Coronary artery (tissue), 2 donors: ENCODE data around the gene CDK15.
A peak's percentile ranks its signal among the peaks of the same experiment; 100 is the strongest.

ENCODE experiments used
- DNase-seq: peaks from one replicate; pipeline ENCODE4 v3.0.0-alpha.2; 2017; ENCODE audit warnings: low spot score
- H3K27ac ChIP-seq, 2 donors: fragments of 200-600 bp; sonication (generic); one replicate each; pipeline ENCODE4 v1.5.1; 2016 to 2019
- H3K4me3 ChIP-seq: fragments of 200-600 bp; sonication (generic); 2 replicates; pipeline ENCODE4 v1.5.1; 2016; ENCODE audit warnings: mild to moderate bottlenecking, moderate library complexity
- CTCF ChIP-seq: fragments of 200-600 bp; sonication (generic); IDR thresholded peaks from one replicate; pipeline ENCODE4 v1.5.1; 2019; ENCODE audit warnings: antibody characterized with exemption

CDK15 gene

GRCh38 chr2:201854221-201854801, 48.0 kb downstream of the CDK15 start:
- Histone ChIP-seq H3K4me3 (no peak overlapping the region), H3K27ac (no peak overlapping the region)
- no peak for DNase-seq
- TF ChIP-seq CTCF, result no peak

- no peak for TF ChIP-seq CTCF
- no peak for DNase-seq
- no peak overlapping the region for H3K27ac ChIP-seq
- H3K4me3 ChIP-seq, result no peak overlapping the region
Measured at GRCh38 chr2:201854841-201855240, 48.5 kb downstream of the CDK15 start.

- no peak for DNase-seq
Measured at GRCh38 chr2:201855356-201855755, 49.0 kb downstream of the CDK15 start.

GRCh38 chr2:201857326-201857725, 51.0 kb downstream of the CDK15 start:
- Histone ChIP-seq H3K27ac (no peak overlapping the region), H3K4me3 (no peak overlapping the region)
- DNase-seq, result no peak
- TF ChIP-seq CTCF, result no peak

More at GRCh38 chr2:201855356-201855755, 49.0 kb downstream of the CDK15 start:
- TF ChIP-seq CTCF, result no peak
- Histone ChIP-seq H3K4me3 (no peak overlapping the region), H3K27ac (no peak overlapping the region)

GRCh38 chr2:201858281-201859184, 52.2 kb downstream of the CDK15 start:
- Histone ChIP-seq H3K27ac (no peak overlapping the region), H3K4me3 (peak overlapping the region; percentile 5)
- TF ChIP-seq CTCF, result no peak
- no peak for DNase-seq

- no peak for DNase-seq
- Histone ChIP-seq H3K27ac (no peak overlapping the region), H3K4me3 (no peak overlapping the region)
- TF ChIP-seq CTCF, result no peak
Measured at GRCh38 chr2:201859949-201860348, 53.6 kb downstream of the CDK15 start.
